Stimulated activated CD4-positive, alpha-beta T cell treated with anti-CD3 and anti-CD28 coated beads, Interleukin-4, amount 100 ng/mL, for 4 hours (primary cell): Measurements from ENCODE around the gene TUBA1A.
A peak's percentile ranks its signal among the peaks of the same experiment; 100 is the strongest.
"Not testable (repeated sequence)": the region's sequence is repeated elsewhere in the genome, so short reads cannot be mapped to it uniquely, and the experiment has no call there.

ENCODE experiments used
- DNase-seq, 2 experiments: peaks; one replicate each; pipeline ENCODE4 v3.0.0-alpha.2; 2020

Gene TUBA1A

GRCh38 chr12:49188916-49189367 is at the start of gene TUBA1A:
Gene TUBA1A (minus strand): TSS chr12:49189080. CDS start chr12:49188979, 101 bp downstream.
- peak; percentile 71 to 85 for DNase-seq

DNA sequence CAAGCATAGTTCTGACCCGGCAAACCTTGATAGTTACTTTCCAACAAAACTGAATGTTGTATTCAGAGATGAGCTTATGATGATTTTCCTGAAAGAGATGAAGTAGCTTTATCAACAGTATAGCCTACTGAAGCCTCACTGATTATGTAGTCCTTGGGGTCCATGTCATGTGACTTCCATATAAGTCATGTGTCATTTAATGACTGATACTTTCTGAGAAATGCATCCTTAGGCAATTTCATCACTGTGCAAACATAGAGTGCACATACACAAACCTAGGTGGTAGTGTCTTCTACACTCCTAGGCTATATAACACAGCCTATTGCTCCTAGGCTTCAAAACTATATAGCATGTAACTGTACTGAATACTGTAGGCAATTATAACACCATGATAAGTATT is 47.5 kb upstream of the TUBA1A start:
- no peak for DNase-seq

DNA sequence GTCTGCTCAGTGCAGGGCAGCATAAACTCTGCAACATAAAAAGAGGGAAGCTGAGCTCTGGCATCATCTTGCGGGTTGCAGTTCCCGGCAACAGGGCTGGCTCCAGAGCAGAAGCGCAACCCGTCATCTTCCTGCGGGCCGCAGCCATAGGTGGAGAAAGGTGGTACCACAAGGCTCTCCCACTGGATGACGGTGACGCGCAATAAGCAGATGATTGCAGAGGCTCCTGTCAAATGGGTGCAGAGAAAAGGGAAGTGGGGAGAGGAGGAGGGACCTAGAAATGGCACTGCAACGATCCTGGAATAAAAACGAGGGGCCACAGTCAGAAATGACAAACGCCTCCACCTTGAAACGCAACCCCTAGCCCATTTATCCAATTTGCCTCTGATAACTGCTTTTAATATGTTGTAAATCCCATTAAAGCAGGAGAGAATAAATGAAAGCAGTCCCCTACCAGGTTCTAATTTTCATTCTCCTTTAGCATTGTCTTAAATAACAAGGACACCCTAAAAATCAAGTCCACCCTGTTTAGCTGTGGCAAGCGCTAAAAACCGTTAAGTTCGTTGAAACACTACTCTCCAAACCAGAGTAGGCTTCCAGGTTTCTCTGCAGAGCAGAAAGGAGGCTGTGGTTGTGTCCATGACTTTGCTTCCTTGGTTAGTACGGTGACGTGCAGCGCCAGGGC is 45.1 kb upstream of the TUBA1A start:
- peak; percentile 1 to 8 for DNase-seq

DNA sequence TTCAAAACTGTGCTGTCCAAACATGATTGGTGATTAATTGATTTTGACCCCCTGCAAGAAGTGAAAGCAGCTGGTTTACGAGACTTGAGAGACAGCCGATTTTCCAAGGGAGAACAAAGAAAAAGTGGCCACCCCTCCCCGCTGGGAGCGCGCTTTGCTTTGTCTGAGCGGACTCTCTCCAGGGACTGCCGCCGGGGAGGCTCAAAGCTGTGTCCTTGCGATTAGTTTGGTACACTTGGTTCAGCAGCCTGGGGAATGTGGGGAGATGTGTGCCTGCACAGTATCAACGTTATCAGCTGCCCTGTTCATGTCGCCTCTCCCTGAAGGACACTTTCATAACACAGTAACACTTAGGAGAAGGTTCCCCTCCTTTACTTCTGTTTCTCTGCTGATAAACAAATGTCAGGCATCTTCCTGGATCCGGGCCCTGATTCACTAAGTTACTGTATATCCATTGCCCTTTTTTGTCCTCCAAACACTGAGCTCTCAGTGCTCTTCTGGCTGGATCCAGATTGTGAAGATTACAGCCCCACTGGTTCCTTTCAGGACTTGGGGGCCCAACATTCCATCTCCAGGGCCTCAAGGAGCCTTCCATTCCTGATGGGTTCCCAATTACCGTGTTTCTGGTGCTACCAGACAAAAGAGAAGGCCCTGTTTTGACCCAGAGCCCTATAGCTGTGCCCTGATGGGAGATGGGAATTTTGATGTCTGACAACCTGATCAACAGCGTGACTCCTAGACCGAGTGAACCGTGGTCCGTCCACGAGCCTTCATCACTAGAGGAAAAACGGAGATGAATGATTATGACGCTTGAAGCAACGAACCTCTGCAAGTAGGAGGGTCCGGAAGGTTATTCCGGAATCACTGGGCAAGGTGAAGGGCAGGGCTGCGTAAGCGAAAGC is 44.3 kb upstream of the TUBA1A start:
- no peak for DNase-seq

DNA sequence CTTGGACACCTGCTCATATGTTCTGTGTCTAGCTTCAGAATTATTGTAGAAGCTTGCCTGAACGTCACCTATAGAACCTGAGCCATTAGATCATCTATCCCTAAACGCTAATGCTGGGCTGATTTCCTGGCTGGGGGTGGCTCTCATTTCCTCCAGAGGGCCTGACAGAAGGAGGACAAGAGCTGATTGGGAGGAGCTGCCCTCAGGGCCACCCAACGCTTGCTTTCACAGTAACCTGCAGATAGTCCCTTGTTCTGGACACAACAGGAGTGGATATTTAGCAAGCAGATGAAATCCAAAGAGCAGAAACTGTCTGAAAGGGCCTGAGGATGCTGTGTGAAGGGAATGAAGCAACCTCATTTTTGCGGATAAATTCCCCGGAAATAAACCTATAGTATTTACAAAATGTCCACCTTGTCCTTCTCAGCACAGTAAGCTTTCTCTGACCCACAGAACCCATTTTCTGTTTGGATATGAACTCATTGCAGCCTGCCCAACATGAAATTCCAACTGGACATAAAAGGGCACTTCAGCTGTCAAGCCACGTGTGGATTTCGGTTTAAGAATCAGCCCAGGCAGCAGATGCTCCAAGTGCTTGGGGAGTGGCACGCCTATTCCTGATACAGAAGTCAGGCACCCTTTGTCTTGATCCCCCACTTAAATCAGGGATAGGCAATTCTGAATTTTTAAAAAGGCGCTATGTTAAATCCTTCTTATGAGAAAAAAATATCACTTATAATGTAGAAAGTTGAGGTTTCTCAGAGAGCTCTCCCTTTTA is 43.2 kb upstream of the TUBA1A start:
- no peak for DNase-seq

DNA sequence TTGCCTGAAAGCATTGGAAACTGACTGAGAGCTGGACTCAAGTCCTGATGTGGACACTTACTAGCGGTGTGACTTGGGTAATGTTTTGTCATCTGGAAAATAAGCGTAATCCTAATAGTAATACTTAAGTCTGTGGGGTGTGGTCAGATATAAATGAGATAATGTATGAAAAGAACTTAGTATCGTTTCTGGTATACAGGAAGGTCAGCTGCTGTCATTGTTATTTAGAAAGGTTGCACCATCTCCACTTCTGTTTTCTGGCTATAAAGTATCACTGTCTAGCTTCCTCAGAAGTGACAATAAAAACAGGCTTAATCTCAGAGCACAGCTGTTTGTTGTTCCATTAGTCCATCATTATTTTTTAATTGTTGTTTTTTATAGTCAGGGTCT is 41.9 kb upstream of the TUBA1A start:
- DNase-seq = no peak

DNA sequence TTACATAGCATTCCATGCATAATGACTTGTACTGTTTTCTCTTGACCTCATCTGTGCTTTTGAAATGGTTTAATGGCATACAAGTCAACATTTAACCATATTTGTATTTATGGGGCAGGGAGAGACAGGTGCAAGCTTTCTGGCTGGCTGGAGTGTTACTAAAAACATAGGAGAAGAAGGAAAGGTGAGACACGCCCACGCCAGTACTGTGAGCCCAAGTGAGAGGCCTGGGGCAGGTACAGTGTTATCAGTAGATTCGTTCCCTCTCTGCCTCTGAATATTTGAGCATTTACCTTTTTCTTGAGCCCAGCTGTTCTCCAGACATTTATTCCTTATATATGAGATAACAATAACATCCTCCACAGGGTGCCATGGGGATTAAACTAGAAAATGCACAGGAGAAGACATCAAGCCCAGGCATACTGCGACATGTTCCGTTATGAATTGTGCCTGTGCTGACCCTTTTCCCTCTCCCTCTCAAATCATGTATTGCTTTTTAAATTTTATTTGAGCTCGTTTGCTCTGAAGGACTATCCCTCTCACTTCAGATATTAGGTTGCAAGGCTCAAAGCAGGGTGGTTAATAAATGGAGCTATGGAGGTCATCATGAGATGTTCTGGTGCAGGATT is 41.4 kb upstream of the TUBA1A start:
- DNase-seq = no peak

- DNase-seq = no peak
Observed at GRCh38 chr12:49228653-49229052, 39.8 kb upstream of the TUBA1A start.

DNA sequence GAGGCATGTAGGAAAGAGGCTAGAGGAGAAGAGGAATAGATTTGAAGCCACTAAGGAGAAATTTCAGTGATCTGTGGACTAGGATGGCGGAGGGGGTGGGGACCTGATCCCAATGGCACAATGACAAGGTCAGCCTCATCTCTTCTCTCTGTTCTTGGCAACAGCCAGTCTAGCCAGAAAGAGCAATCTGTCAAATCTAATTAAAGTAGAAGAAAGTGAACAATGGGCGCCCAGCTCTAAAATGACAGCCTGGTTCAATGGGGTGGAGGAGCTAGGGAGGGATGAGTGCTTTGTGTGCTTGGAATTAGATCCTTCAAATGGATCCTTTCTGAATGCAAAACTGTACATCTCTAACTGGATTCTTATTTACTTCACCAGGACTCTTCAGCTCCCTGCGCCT is 38.8 kb upstream of the TUBA1A start:
- DNase-seq = no peak

DNA sequence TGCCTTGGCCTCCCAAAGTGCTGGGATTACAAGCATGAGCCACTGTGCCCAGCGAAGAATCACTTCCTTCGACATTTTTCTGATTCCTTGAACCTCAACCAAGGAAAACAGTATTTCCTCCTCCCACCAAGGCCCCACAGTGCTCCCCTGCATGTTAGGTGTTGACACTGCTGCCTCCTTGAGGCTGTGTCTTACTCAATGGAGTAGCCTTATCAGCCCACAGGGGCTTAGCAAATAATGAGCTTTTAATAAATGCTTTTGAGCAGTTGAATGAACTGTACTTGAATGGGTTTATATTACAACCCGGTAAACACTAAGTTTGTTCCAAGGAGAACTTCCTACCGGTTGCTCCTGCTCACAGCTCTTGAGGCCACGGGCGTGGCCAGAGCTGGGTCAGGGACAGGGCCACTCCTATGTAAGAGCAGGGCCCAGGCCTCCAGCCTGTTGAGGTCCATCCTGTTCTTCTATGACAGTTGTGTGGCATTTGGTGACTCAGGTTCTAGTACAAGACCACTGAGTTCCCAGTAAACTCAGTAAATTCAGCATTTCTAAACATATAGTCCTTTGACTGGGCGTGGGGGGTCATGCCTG is 36.8 kb upstream of the TUBA1A start:
- DNase-seq = no peak

- DNase-seq = no peak
Observed at GRCh38 chr12:49223590-49224369, 34.9 kb upstream of the TUBA1A start.

DNA sequence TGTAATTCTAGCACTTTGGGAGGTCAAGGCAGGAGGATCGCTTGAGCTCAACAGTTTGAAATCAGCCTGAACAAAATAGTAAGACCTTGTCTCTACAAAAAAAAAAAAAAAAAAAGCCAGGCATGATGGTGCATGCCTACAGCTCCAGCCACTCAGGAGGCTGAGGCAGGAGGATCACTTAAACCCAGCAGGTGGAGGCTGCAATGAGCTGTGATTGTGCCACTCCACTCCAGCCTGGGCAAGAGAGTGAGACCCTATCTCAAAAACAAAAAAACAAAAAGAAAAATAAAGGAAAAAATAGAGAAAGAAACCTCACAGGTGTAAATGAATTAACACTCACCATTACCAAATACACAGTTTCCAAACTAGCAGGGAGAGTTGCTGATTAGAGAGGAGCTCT is 34.2 kb upstream of the TUBA1A start:
- DNase-seq = no peak

- no peak for DNase-seq
Observed at GRCh38 chr12:49220972-49221371, 32.1 kb upstream of the TUBA1A start.

DNA sequence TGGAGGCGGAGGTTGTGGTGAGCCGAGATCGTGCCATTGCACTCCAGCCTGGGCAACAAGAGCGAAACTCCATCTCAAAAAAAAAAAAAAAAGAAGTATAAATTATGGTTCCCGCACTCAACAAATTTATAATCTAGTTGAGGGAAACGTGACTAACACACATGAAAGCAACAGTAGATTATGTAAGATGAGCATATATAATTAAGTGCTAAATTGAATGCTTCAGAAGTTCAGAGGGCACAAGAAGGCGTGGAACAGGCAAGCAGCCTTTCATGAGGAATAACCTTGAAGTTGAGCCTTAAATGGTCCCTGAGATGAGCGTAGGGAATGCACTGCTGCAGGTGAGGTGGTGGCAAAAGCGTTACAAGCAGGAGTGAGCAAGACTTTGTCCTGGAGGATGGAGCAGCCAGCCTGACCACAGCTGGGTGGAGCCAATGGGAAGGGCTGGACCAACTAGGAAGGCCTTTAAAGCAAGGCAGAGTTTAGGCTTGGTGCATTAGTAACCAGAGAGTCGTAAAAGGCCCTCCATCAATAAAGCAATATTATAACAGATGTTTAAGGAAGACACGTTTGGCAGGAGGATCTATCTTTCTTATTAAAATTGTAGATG is 30.6 kb upstream of the TUBA1A start:
- no peak for DNase-seq

- DNase-seq = no peak
Observed at GRCh38 chr12:49212572-49212971, 23.7 kb upstream of the TUBA1A start.

- DNase-seq = not testable (repeated sequence)
Observed at GRCh38 chr12:49210703-49211102, 21.8 kb upstream of the TUBA1A start.

DNA sequence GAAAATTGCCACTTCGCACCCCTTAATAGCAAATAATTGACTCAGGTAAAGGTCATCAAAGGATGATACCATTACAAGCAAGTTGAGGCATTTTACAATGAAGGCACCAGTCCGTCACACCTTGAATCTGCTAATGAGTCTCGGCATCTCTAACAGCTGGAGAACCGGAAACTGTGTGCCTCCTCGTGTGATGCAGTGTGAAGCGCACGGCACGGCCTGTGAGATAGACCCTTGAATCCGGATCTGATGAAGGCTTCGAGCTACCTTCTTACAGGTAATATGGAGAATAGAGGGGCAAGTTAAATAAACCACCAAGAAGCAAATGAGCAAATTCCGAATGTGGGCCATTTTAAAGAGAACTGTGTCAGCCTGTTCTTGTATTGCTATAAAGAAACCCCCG is 19.8 kb upstream of the TUBA1A start:
- no peak for DNase-seq

DNA sequence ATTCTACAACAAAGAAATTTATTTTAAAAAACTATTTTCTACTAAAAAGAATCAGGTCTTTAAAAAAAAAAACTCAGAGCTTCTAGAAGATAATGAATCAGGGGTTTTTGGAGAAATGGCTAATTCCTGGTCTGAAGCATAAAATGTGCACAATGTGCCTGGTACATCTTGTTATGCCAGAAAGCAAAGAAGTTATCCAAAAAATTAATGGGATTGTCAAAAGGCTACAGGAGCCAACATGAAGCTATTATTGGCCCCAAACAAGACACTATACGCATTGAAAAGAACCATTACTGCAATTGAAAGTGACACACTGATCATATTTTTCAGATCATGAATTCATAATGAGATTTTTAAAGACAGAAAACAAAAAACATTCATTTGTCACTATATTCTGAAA is 19.3 kb upstream of the TUBA1A start:
- DNase-seq = no peak

DNA sequence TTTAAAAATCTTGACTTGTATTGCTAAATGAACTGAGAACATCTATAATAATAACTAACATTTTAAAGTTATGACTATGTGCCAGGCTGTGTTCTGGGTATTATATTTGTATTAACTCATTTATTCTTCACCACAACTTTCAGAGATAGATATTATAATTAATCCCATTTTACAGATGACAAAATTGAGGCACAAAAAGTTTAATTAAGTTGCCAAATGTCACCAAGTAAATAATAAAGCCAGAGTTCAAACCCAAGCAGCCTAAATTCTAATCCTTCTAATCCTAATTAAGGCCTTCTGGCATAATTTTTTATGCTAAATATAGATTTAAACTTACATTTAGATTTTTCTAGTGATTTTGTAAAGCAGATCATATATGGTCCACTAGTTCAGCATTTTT is 17.5 kb upstream of the TUBA1A start:
- DNase-seq = no peak

- no peak for DNase-seq
Observed at GRCh38 chr12:49201595-49202295, 12.9 kb upstream of the TUBA1A start.
